ENCODE results near the gene ACSF3. TPM values are rescaled to one million over a fixed set of nuclear protein-coding genes. Genes with fewer than 3 reads are reported as not detected.
"Not testable (repeated sequence)": the region's sequence is repeated elsewhere in the genome, so short reads cannot be mapped to it uniquely, and the experiment has no call there.

The ACSF3 gene
- total RNA-seq, 2 experiments from 2014 or later, result 38.6 to 45.1 TPM

GRCh38 chr16:89060207-89060794 lies 33.4 kb upstream of the ACSF3 start:
- Mint-ChIP-seq H3K9me3 (ENCODE audit: insufficient read depth) (no peaks in the 10 kb centered on the region), H3K27me3 (ENCODE audit: low read depth) (no peaks in the 10 kb centered on the region), H3K27ac (no peak overlapping the region), H3K4me1 (ENCODE audit: low read depth) (no peaks in the 10 kb centered on the region), H3K4me3 (no peak overlapping the region), H3K36me3 (ENCODE audit: low read depth) (no peaks in the 10 kb centered on the region)
- ChIA-PET CTCF (no interaction called here), POLR2A (no interaction called here)
- no peak for DNase-seq
- no peak for ATAC-seq

GRCh38 chr16:89061086-89061485 lies 32.6 kb upstream of the ACSF3 start:
- Mint-ChIP-seq H3K36me3 (ENCODE audit: low read depth) (no peaks in the 10 kb centered on the region), H3K27me3 (ENCODE audit: low read depth) (no peaks in the 10 kb centered on the region)

GRCh38 chr16:89061590-89062380 lies 31.9 kb upstream of the ACSF3 start:
- DNase-seq, result no peak
- ChIA-PET POLR2A (no interaction called here), CTCF (no interaction called here)
- H3K9me3 Mint-ChIP-seq (ENCODE audit: insufficient read depth), result no peaks in the 10 kb centered on the region
- no peaks in the 10 kb centered on the region for H3K4me1 Mint-ChIP-seq (ENCODE audit: low read depth)
- no peaks in the 10 kb centered on the region for H3K36me3 Mint-ChIP-seq (ENCODE audit: low read depth)
- H3K27me3 Mint-ChIP-seq (ENCODE audit: low read depth), result no peaks in the 10 kb centered on the region
- H3K4me3 Mint-ChIP-seq, result no peak overlapping the region
- H3K27ac Mint-ChIP-seq, result no peak overlapping the region
- no peak for ATAC-seq

More at GRCh38 chr16:89061086-89061485, 32.6 kb upstream of the ACSF3 start:
- no peak overlapping the region for H3K4me3 Mint-ChIP-seq
- no peaks in the 10 kb centered on the region for H3K4me1 Mint-ChIP-seq (ENCODE audit: low read depth)
- ChIA-PET CTCF (no interaction called here), POLR2A (no interaction called here)
- DNase-seq (no peak), ATAC-seq (no peak)
- no peak overlapping the region for H3K27ac Mint-ChIP-seq
- no peaks in the 10 kb centered on the region for H3K9me3 Mint-ChIP-seq (ENCODE audit: insufficient read depth)

GRCh38 chr16:89062389-89063345 lies 31.0 kb upstream of the ACSF3 start:
- H3K27me3 Mint-ChIP-seq (ENCODE audit: low read depth), result no peaks in the 10 kb centered on the region
- no peaks in the 10 kb centered on the region for H3K9me3 Mint-ChIP-seq (ENCODE audit: insufficient read depth)
- ChIA-PET CTCF (no interaction called here), POLR2A (no interaction called here)
- no peaks in the 10 kb centered on the region for H3K4me1 Mint-ChIP-seq (ENCODE audit: low read depth)
- no peak for ATAC-seq
- H3K36me3 Mint-ChIP-seq (ENCODE audit: low read depth), result no peaks in the 10 kb centered on the region
- no peak overlapping the region for H3K4me3 Mint-ChIP-seq
- no peak for DNase-seq
- H3K27ac Mint-ChIP-seq, result no peak overlapping the region

- POLR2A ChIA-PET, result no interaction called here
Observed at GRCh38 chr16:89063768-89064320, 29.8 kb upstream of the ACSF3 start.

GRCh38 chr16:89064606-89065457 lies 28.8 kb upstream of the ACSF3 start:
- Mint-ChIP-seq H3K9me3 (ENCODE audit: insufficient read depth) (no peaks in the 10 kb centered on the region), H3K4me3 (no peak overlapping the region), H3K36me3 (ENCODE audit: low read depth) (no peaks in the 10 kb centered on the region), H3K4me1 (ENCODE audit: low read depth) (no peaks in the 10 kb centered on the region), H3K27me3 (ENCODE audit: low read depth) (no peaks in the 10 kb centered on the region), H3K27ac (no peak overlapping the region)
- ChIA-PET CTCF (no interaction called here), POLR2A (no interaction called here)
- DNase-seq, result no peak
- no peak for ATAC-seq

More at GRCh38 chr16:89063768-89064320, 29.8 kb upstream of the ACSF3 start:
- Mint-ChIP-seq H3K36me3 (ENCODE audit: low read depth) (no peaks in the 10 kb centered on the region), H3K27me3 (ENCODE audit: low read depth) (no peaks in the 10 kb centered on the region), H3K4me3 (no peak overlapping the region), H3K4me1 (ENCODE audit: low read depth) (no peaks in the 10 kb centered on the region), H3K27ac (no peak overlapping the region), H3K9me3 (ENCODE audit: insufficient read depth) (no peaks in the 10 kb centered on the region)
- CTCF ChIA-PET, result no interaction called here
- no peak for DNase-seq
- ATAC-seq, result no peak

- ChIA-PET POLR2A (no interaction called here), CTCF (no interaction called here)
- no peaks in the 10 kb centered on the region for H3K36me3 Mint-ChIP-seq (ENCODE audit: low read depth)
- DNase-seq, result no peak
- H3K9me3 Mint-ChIP-seq (ENCODE audit: insufficient read depth), result no peaks in the 10 kb centered on the region
- no peak for ATAC-seq
- no peaks in the 10 kb centered on the region for H3K27me3 Mint-ChIP-seq (ENCODE audit: low read depth)
- no peak overlapping the region for H3K27ac Mint-ChIP-seq
- H3K4me3 Mint-ChIP-seq, result no peak overlapping the region
- no peaks in the 10 kb centered on the region for H3K4me1 Mint-ChIP-seq (ENCODE audit: low read depth)
Observed at GRCh38 chr16:89065458-89065822, 28.2 kb upstream of the ACSF3 start.

- Mint-ChIP-seq H3K27me3 (ENCODE audit: low read depth) (no peaks in the 10 kb centered on the region), H3K27ac (no peak overlapping the region), H3K4me1 (ENCODE audit: low read depth) (no peaks in the 10 kb centered on the region), H3K9me3 (ENCODE audit: insufficient read depth) (no peaks in the 10 kb centered on the region), H3K36me3 (ENCODE audit: low read depth) (no peaks in the 10 kb centered on the region), H3K4me3 (no peak overlapping the region)
- DNase-seq (no peak), ATAC-seq (no peak)
- CTCF ChIA-PET, result no interaction called here
- POLR2A ChIA-PET, result no interaction called here
Observed at GRCh38 chr16:89066721-89067120, 26.9 kb upstream of the ACSF3 start.

GRCh38 chr16:89067677-89068443 lies 25.8 kb upstream of the ACSF3 start:
- Mint-ChIP-seq H3K4me1 (ENCODE audit: low read depth) (no peaks in the 10 kb centered on the region), H3K27me3 (ENCODE audit: low read depth) (no peaks in the 10 kb centered on the region), H3K9me3 (ENCODE audit: insufficient read depth) (no peaks in the 10 kb centered on the region), H3K27ac (no peak overlapping the region), H3K4me3 (no peak overlapping the region), H3K36me3 (ENCODE audit: low read depth) (no peaks in the 10 kb centered on the region)
- ChIA-PET POLR2A (interaction anchor here (0.6 kb wide), 1 partner anchor 73 kb away, joined by 3 read pairs; no protein-coding TSS in a partner anchor), CTCF (no interaction called here)
- DNase-seq (no peak), ATAC-seq (no peak)

- POLR2A ChIA-PET, result interaction anchor here (0.6 kb wide), 1 partner anchor 71 kb away, joined by 3 read pairs; no protein-coding TSS in a partner anchor
- H3K27ac Mint-ChIP-seq; H3K4me1 Mint-ChIP-seq (ENCODE audit: low read depth); H3K27me3 Mint-ChIP-seq (ENCODE audit: low read depth); H3K9me3 Mint-ChIP-seq (ENCODE audit: insufficient read depth); H3K4me3 Mint-ChIP-seq; ATAC-seq; DNase-seq; H3K36me3 Mint-ChIP-seq (ENCODE audit: low read depth); CTCF ChIA-PET: not testable (repeated sequence)
Observed at GRCh38 chr16:89068814-89069616, 24.6 kb upstream of the ACSF3 start.

All from activated CD8-positive, alpha-beta T cell treated with anti-CD3 and anti-CD28 coated beads, Interleukin-2, amount 10 ng/mL, durations not matched to agents 7 days and 5 days (primary cell).